Endometrial microvascular endothelial cells (primary cell): Measurements from ENCODE around the gene CTR9. TPM values are rescaled to one million over a fixed set of nuclear protein-coding genes. Genes with fewer than 3 reads are reported as not detected.

Source experiments
- in situ Hi-C: cut with HindIII; loops from 2 replicates; pipeline ENCODE4 v1.10.0; 2017; ENCODE audit warnings: low sequenced_read_pairs, low pct_unique_long_range_greater_than_20kb; ENCODE audit errors: inconsistent ontology term
- total RNA-seq: library from RNA; depleted of rRNA; stranded (reverse); fragments of >200 nt; gene quantifications from one replicate; pipeline ENCODE4 v1.2.3, GENCODE V29; 2015; ENCODE audit errors: inconsistent ontology term

CTR9 gene
- total RNA-seq: 34.9 TPM

DNA sequence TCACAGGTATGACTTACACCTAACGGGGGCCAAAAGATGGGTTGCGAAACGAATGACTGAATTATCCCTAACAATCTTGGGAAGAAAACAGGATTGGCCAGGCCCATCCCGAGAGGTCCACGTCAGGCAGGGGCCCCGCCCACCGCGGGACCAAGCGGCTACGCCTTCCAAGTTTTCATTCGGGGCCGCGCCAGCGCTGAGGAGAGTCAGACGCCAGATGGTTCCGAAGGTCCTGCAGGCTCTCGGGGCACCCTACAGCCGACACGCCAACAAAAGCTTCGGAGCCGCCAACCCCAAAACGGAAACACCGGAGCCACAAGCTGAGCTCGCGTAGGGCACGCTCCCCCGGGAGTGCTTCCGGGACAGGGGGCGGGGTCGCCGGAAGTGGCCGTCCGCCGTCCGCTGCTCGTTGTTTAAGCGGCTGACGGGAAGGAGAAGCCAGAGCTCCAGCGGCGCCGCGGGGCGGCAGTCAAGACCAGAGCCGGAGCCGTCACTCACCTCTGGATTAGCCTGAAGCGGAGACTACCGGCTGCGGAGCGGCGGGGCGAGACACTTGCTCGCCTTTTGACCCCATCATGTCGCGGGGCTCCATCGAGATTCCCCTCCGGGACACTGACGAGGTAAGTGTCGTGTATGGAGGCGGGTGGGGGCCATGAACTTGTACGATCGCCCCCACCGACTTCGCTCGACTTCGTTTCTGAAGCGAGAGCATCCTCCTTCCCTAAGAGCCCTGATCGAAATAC is at the start of gene CTR9:
CTR9 (plus strand) TSS at position 409 of the 743 bp plus-strand sequence; CDS start at position 576, 167 bp downstream.
- in situ Hi-C loops: no loop called here

- in situ Hi-C loops: no loop called here
Observed at GRCh38 chr11:10701982-10702381, 49.1 kb upstream of the CTR9 start.

- in situ Hi-C loops: no loop called here
Observed at GRCh38 chr11:10708131-10708530, 42.9 kb upstream of the CTR9 start.

- in situ Hi-C loops: no loop called here
Observed at GRCh38 chr11:10709299-10710086, 41.6 kb upstream of the CTR9 start.

DNA sequence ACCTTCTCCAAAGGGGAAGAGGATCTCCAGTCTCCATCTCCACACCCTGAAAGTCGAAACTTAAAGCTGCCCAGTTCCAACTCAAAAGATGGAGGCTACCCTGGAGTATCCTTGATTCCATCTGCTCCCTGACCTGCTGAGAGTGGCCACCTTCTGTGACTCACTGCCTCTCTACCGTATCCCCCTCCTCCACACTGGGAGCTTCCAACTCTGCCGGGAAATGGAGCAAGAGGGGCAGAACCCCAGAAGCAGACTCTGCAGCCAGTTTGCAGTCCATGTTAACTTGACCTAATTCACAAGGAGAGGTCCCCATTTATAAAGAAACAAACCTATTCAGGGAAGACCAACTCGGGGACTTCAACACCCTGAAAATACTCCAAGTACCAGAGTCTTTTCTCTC is 35.5 kb upstream of the CTR9 start:
- in situ Hi-C loops: no loop called here

DNA sequence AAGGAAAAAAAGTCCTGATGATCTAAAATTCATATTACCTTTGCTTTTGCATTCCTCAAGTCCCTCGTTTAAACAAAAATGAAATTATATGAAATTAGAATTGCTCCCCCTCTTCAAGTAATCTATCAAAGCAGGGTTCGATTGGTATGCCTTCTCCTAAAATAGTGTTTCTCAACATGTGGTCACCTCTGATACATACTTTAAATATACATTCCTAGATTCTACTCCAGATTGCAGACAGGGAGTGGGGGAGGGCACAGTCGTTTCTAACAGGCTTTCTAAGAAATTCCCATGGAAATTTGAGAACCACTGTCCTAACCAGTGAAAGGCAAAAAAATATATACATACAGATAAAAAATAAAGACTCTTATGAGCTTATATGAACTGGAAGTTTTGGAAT is 34.9 kb upstream of the CTR9 start:
- in situ Hi-C loops: no loop called here

- in situ Hi-C loops: no loop called here
Observed at GRCh38 chr11:10716543-10717259, 34.3 kb upstream of the CTR9 start.

DNA sequence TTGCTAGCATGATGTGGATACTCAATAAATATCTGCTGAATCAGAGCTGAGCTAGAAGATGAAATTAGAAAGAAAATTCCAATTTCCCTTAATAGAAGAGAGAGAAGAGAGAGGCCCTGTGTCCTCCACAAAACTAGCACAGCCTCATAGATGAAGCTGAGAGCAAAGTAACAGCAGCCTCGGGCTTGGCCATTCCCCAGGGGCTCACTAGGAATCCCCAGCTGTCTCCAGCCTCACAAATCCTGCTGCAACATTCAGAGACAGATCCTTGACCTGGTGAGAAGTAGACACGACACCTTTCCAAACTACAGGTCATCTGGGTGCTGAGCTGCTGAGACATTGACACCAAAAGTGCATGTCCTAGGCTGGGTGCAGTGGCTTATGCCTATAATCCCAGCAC is 31.4 kb upstream of the CTR9 start:
- in situ Hi-C loops: no loop called here

- in situ Hi-C loops: no loop called here
Observed at GRCh38 chr11:10720881-10721376, 30.1 kb upstream of the CTR9 start.

GRCh38 chr11:10722307-10722706 is 28.7 kb upstream of the CTR9 start:
- in situ Hi-C loops: no loop called here

DNA sequence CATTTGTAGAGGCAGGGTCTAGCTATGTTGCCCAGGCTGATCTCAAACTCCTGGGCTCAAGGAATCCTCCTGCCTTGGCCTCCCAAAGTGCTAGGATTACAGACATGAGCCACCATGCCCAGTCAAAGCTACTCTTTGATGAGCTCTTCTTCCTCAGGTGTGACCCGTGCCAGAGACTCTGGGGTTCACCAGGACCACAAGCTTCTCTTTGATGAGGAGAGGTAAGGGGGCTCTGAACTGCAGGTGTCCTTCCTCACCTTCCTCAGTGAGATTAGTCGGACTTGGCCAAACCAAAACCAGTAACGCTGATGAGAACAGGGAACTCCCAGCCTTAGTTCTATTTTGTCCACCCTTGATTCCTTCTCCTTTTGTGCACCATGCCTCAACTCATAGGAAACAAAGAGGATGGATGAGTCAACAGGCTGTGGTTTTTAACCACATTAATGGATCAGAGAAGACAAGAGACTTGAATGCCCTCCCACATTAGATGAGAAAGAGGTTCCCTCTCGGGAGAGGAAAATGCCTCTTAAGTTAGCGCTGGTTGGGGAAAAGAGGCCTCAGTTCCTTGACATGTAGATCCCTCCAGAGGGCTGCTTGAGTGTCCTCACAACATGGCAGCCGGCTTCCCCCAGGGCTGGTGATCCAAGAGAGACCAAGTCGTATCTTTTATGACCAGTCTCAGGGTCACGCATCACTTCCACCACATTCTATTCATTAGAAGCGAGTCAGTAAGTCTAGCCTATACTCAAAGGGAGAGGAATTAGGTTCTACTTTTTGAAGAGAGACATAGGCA is 25.7 kb upstream of the CTR9 start:
- in situ Hi-C loops: no loop called here

DNA sequence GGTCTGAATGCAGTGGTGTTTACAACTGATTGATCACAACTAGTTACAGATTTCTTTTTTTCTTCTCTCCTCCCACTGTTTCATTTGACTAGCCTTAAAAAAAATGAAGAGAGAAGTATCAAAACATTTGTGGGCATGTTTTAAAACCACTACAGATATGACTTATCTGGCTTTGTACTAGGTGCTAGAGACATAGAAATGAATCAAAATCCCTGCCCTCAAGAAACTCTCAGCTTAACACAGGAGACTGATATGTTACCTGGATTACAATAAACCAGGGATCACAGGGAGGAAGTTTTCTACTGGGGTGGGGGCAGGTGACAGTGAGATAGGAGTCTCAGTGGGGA is 25.2 kb upstream of the CTR9 start:
- in situ Hi-C loops: no loop called here

- in situ Hi-C loops: no loop called here
Observed at GRCh38 chr11:10727146-10727851, 23.7 kb upstream of the CTR9 start.

GRCh38 chr11:10728154-10728553 is 22.9 kb upstream of the CTR9 start:
- in situ Hi-C loops: no loop called here

DNA sequence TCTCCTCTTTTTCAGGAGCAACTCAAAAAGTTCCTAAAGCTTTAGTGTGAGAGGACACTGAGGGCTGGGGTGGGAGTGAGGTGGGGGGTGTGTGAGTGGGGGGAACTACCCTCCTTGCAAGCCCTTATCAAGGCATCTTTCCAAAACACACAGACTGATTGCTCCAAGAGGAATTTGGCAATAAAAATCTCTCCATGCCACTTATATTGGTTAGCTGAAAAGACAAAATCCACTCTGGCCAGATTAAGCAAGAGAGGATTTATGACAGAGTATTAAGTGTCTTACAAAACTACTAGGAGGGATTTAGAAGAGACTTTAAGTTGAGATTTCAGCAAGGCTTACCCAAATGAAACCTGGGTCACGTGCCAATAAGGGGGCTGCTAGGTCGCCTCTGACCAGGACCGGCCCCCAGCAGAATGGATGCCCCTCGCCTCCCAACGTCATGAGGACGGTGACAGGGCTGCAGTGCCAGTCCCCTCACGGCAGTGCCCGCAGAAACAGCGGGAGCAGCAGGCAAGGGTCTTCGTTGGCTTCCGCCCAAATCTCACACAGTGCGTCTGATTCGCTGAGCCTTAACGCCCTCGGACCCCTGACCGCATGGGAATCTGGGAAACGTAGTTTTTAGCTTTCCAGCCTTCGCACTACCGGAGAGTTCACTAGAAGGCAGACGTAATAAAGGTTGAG is 22.1 kb upstream of the CTR9 start:
- in situ Hi-C loops: no loop called here

DNA sequence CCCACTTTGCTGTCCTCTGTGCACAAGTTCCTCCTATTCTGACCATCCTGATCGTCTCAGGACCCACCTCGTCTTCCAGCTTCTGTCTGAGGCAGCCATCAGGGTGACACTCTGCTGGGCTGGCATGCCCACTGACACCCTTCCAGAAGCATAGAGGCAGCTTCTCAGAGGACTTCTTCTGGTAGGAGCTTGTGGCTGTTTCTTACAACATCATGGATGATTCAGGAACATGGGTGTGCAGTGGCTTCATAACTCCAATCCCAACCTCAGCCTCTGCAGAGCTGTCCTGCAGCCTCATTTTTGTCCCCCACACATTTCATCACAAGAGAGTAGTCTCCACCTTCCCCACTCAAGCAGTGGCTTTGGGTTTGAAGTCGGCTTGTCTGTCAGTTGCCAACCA is 20.9 kb upstream of the CTR9 start:
- in situ Hi-C loops: no loop called here

GRCh38 chr11:10731064-10731680 is 19.9 kb upstream of the CTR9 start:
- in situ Hi-C loops: no loop called here
